Endothelial cell of umbilical vein (primary cell): ENCODE results near the gene TNKS1BP1. TPM values are rescaled to one million over a fixed set of nuclear protein-coding genes. Genes with fewer than 3 reads are reported as not detected.

Source experiments
- BruUV-seq: library from RNA; stranded (reverse); fragments of 400-500 nt; replicated peaks from 2 replicates; lab custom pipeline; 2021; lab: Mats Ljungman, UMichigan
- CTCF ChIA-PET: fragments of 300-600, 350-600 bp; sonication (Branson Sonifier 250); formaldehyde crosslinking; loops from one replicate; lab custom pipeline; 2021; ENCODE audit warnings: antibody characterized with exemption, inconsistent platforms; lab: Charles Lee
- POLR2A ChIA-PET: fragments of 300-600, 350-600 bp; sonication (Branson Sonifier 250); formaldehyde crosslinking; loops from one replicate; lab custom pipeline; 2021; ENCODE audit warnings: antibody characterized with exemption, inconsistent platforms; lab: Charles Lee
- DNase-seq: peaks from one replicate; pipeline ENCODE4 v3.0.0-alpha.2; 2011; ENCODE audit warnings: low read depth, low spot score
- FAIRE-seq: peaks from 2 replicates; lab custom pipeline; 2011; peaks lifted over from hg19 to GRCh38; lab: Jason Lieb, UNC
- H2AFZ ChIP-seq: 2 replicates; pipeline ENCODE4 v1.6.0; 2012; ENCODE audit warnings: low read depth, low read length, control low read depth, inconsistent platforms
- H3K27ac ChIP-seq: 2 replicates; pipeline ENCODE4 v1.5.1; 2011; ENCODE audit warnings: low read depth, mild to moderate bottlenecking, control low read depth, low read length, moderate library complexity; ENCODE audit not compliant: insufficient read depth
- H3K27me3 ChIP-seq, 2 experiments: 2 replicates each; pipeline versions ENCODE4 v1.6.0 to v1.6.1; 2011; ENCODE audit warnings: low read length in 2 of 2, mixed read lengths in 1 of 2; ENCODE audit not compliant: control insufficient read depth in 2 of 2, insufficient read depth in 2 of 2
- H3K36me3 ChIP-seq, 2 experiments: 2 replicates in 1 of 2; 3 replicates in 1 of 2; pipeline ENCODE4 v1.5.1; 2011; ENCODE audit warnings: low read length in 2 of 2, mild to moderate bottlenecking in 1 of 2, moderate library complexity in 1 of 2; ENCODE audit not compliant: control insufficient read depth in 2 of 2, insufficient read depth in 2 of 2; ENCODE audit errors: extremely low read depth in 1 of 2
- H3K4me1 ChIP-seq: 3 replicates; pipeline ENCODE4 v1.5.1; 2011; ENCODE audit warnings: mild to moderate bottlenecking, low read length; ENCODE audit not compliant: control insufficient read depth, insufficient read depth; ENCODE audit errors: extremely low read depth
- H3K4me2 ChIP-seq: 2 replicates; pipeline ENCODE4 v1.6.1; 2011; ENCODE audit warnings: low read length, control low read depth, mixed read lengths; ENCODE audit not compliant: insufficient read depth
- H3K4me3 ChIP-seq, 3 experiments: fragments of 200-600 bp in 1 of 3; sonication (generic), shearing (Covaris generic) in 1 of 3; replicated peaks in 1 of 3; 2 replicates each; pipeline ENCODE4 v1.5.1; 2011 to 2016; ENCODE audit warnings: control low read depth in 3 of 3, low read length in 3 of 3, mild to moderate bottlenecking in 2 of 3, inconsistent platforms in 1 of 3, low read depth in 1 of 3, moderate library complexity in 1 of 3; ENCODE audit not compliant: insufficient read depth in 1 of 3
- H3K79me2 ChIP-seq: 2 replicates; pipeline ENCODE4 v1.6.0; 2012; ENCODE audit warnings: low read length, inconsistent platforms; ENCODE audit not compliant: control insufficient read depth, insufficient read depth
- H3K9ac ChIP-seq: replicated peaks from 2 replicates; pipeline ENCODE3; 2011; ENCODE audit warnings: low read length, control low read depth; ENCODE audit not compliant: insufficient read depth; ENCODE audit errors: extremely low read depth
- H3K9me1 ChIP-seq: replicated peaks from 3 replicates; pipeline ENCODE4 v1.6.0; 2011; ENCODE audit warnings: mild to moderate bottlenecking, low read length; ENCODE audit not compliant: control insufficient read depth, insufficient read depth; ENCODE audit errors: extremely low read depth
- H3K9me3 ChIP-seq: replicated peaks from 2 replicates; pipeline ENCODE4 v1.5.1; 2012; ENCODE audit warnings: low read length, inconsistent platforms; ENCODE audit not compliant: control insufficient read depth, insufficient read depth
- H4K20me1 ChIP-seq: replicated peaks from 2 replicates; pipeline ENCODE3; 2011; ENCODE audit warnings: mild to moderate bottlenecking, low read length; ENCODE audit not compliant: control insufficient read depth, insufficient read depth; ENCODE audit errors: extremely low read depth
- FOS ChIP-seq: IDR thresholded peaks from 2 replicates; pipeline ENCODE4 v1.6.1; 2011; ENCODE audit warnings: mild to moderate bottlenecking, low read length, moderate library complexity, borderline replicate concordance; ENCODE audit not compliant: insufficient read depth
- JUN ChIP-seq: IDR thresholded peaks from 2 replicates; pipeline ENCODE4 v1.6.1; 2011; ENCODE audit warnings: borderline replicate concordance, low read depth; ENCODE audit not compliant: insufficient read length, insufficient read depth
- MYC ChIP-seq: IDR thresholded peaks from one replicate; pipeline ENCODE4 v1.6.1; 2011; ENCODE audit warnings: mild to moderate bottlenecking, low read depth, low read length
- POLR2A ChIP-seq: IDR thresholded peaks from 2 replicates; pipeline ENCODE4 v1.6.1; 2012; ENCODE audit warnings: low read depth, mild to moderate bottlenecking, control low read depth, low read length
- POLR2AphosphoS5 ChIP-seq: IDR thresholded peaks from 2 replicates; pipeline ENCODE4 v1.6.1; 2012; ENCODE audit warnings: low read depth, mild to moderate bottlenecking, control low read depth, low read length, moderate library complexity; ENCODE audit not compliant: insufficient read depth
- dilution Hi-C: fragments of 300-500 bp; cut with MboI; formaldehyde crosslinking; loops from one replicate; pipeline ENCODE4 v1.15.0; 2019; ENCODE audit warnings: low sequenced_read_pairs; ENCODE audit not compliant: extremely low pct_ligation_motif_present
- intact Hi-C: fragments of 100-400 bp; cut with micrococcal nuclease; formaldehyde crosslinking; loops from one replicate; pipeline ENCODE4 v1.10.0; 2022
- polyA plus RNA-seq, 4 experiments: library from polyadenylated mRNA; depleted of rRNA in 3 of 4; stranded (reverse) in 3 of 4; unstranded in 1 of 4; fragments of >200 nt; gene quantifications; 2 replicates each; pipeline versions ENCODE4 v1.2.1 to v1.2.3, GENCODE V29; 2011 to 2012; ENCODE audit warnings: missing spikeins in 1 of 4
- total RNA-seq: library from RNA; stranded (reverse); gene quantifications from 2 replicates; pipeline ENCODE4 v1.2.3, GENCODE V29; 2021
- TF ChIP-seq, protein P1 (sequence below), 2 donors: IDR thresholded peaks; 1 replicate in 1 of 2; 2 replicates in 1 of 2; pipeline ENCODE4 v1.5.1; 2011; ENCODE audit warnings: low read length in 2 of 2, mild to moderate bottlenecking in 2 of 2, moderate library complexity in 2 of 2, control low read depth in 1 of 2, inconsistent platforms in 1 of 2, low read depth in 1 of 2; ENCODE audit not compliant: insufficient read depth in 1 of 2; ENCODE audit errors: extremely low read depth in 1 of 2

The TNKS1BP1 gene
- total and polyA plus RNA-seq, 2 donors (not counting 3 experiments of a cell fraction or from before 2014, with no cell fraction given): 54.6 to 111 TPM

DNA sequence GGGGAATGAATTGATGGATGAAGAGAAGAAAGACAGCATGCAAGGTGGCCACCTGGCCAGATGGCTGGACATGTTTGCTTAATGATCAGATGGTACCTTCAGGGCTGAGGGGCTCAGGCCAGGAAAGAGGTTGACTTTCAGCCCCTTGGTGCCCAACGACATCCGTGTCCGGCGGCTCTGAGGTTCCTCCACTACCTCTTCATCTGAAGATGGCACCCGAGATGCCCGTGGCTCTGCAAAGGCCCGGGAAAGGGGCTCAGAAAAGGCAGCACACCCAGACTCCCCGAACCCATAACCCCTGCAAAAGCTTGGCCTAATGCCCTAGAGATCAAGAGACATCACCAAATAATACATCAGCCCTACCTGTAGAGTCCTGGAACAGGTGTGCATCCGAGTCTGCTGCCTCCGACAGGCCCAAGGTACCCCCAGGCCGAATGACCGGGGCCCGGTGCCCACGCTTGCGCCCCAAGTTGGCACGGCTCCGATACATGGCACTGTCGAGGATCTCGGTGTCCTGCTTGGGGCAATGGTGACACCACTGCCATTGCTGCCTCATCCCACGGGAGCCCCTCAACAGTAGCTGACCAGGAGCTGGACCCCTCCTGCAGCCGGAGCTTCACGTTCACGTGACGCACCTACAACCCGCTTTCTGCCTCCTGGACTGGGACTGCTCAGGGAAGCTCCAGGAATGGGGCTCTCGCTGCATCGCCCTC is 22.9 kb downstream of the TNKS1BP1 start:
- TF ChIP-seq POLR2AphosphoS5 (no peak), JUN (no peak), POLR2A (no peak), FOS (no peak), MYC (no peak)
- TF ChIP-seq, protein P1, sequence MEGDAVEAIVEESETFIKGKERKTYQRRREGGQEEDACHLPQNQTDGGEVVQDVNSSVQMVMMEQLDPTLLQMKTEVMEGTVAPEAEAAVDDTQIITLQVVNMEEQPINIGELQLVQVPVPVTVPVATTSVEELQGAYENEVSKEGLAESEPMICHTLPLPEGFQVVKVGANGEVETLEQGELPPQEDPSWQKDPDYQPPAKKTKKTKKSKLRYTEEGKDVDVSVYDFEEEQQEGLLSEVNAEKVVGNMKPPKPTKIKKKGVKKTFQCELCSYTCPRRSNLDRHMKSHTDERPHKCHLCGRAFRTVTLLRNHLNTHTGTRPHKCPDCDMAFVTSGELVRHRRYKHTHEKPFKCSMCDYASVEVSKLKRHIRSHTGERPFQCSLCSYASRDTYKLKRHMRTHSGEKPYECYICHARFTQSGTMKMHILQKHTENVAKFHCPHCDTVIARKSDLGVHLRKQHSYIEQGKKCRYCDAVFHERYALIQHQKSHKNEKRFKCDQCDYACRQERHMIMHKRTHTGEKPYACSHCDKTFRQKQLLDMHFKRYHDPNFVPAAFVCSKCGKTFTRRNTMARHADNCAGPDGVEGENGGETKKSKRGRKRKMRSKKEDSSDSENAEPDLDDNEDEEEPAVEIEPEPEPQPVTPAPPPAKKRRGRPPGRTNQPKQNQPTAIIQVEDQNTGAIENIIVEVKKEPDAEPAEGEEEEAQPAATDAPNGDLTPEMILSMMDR (IDR thresholded peaks at IDR 0.05; ENCODE audit: extremely low read depth in 1 of 2, insufficient read depth in 1 of 2, low read depth in 1 of 2, low read length in 2 of 2): no peak
- ChIA-PET CTCF (no interaction called here), POLR2A (no interaction called here)
- FAIRE-seq (no peak), DNase-seq (no peak)
- H3K9me1 ChIP-seq: no peaks in the 10 kb centered on the region
- no peaks in the 10 kb centered on the region for H4K20me1 ChIP-seq
- peaks cover 25 to 52% of the 10 kb centered on the region in 2 experiments for H3K36me3 ChIP-seq
- no peak overlapping the region for H3K9ac ChIP-seq
- TSS peak; percentile 25 for BruUV-seq
- no peak overlapping the region for H2AFZ ChIP-seq
- H3K9me3 ChIP-seq: no peaks in the 10 kb centered on the region
- H3K27me3 ChIP-seq: no peaks in the 10 kb centered on the region
- dilution Hi-C loops (no loop called here), intact Hi-C loops (no loop called here)
- H3K79me2 ChIP-seq: peaks cover 21% of the 10 kb centered on the region
- H3K4me3 ChIP-seq: no peak overlapping the region
- no peak overlapping the region for H3K4me2 ChIP-seq
- no peaks in the 10 kb centered on the region for H3K4me1 ChIP-seq
- H3K27ac ChIP-seq: no peak overlapping the region
